Activated effector memory CD4-positive, alpha-beta T cell treated with anti-CD3 and anti-CD28 coated beads, Interleukin-2, amount 50 U/mL, for 16 hours (primary cell): ENCODE measurements around the gene ZNF397.
"Not testable (repeated sequence)": the region's sequence is repeated elsewhere in the genome, so short reads cannot be mapped to it uniquely, and the experiment has no call there.

Experiments used
- DNase-seq: peaks from one replicate; pipeline ENCODE4 v3.0.0-alpha.2; 2020

Gene ZNF397

DNA sequence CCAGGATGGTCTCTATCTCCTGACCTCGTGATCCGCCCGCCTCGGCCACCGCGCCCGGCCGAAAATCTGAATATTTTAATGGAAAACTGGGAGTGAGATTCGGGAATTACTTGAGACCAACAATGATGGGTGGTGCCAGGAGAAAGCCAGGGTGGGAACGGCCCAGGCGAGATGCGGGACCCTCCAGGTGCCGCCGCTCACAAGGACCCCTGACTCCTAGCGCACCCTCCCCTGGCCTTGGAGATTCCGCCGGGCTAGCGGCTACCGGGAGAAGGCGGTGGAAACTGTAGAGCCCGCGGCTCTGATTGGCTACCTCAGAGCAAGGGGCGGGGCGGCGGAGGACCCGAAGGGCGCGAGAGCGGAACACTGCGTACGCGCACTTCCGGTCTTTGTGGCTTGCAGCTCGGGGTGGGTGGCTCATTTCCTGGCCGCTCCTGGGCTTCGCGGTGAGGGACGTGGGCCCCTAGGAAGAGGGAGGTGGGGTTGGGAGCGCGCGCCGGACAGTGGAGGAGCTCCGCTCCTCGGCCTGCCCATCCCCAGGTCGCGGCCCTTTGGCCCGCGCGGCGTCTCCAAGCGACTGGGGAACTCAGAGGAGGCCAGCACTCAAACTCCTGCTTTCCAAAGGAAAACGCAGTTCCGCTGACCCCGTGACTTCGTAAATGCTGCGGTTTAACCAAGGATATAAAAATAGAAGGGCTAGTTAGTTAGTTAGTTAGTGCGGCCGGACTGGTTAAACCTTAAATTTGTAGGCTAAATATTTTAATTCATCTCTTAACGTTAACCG is at the start of gene ZNF397:
Gene ZNF397 (plus strand): TSS at position 371 of the 784 bp plus-strand sequence. CDS start 1,437 bp downstream, outside the sequence.
- peak; percentile 98 for DNase-seq

DNA sequence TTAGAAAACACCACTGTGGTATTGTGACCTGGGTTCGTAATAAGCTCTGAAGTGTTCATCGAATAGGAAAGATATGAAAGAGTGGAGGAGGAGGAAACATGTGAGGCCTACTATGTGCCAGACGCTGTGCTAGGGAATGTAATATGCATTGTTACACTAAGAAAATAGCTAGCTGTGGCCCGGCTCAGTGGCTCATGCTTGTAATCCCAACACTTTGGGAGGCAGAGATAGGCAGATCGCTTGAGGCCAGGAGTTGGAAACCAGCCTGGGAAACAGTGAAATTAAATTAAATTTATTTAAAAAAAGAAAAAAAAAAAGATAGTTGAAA is 49.2 kb upstream of the ZNF397 start:
- DNase-seq: no peak

DNA sequence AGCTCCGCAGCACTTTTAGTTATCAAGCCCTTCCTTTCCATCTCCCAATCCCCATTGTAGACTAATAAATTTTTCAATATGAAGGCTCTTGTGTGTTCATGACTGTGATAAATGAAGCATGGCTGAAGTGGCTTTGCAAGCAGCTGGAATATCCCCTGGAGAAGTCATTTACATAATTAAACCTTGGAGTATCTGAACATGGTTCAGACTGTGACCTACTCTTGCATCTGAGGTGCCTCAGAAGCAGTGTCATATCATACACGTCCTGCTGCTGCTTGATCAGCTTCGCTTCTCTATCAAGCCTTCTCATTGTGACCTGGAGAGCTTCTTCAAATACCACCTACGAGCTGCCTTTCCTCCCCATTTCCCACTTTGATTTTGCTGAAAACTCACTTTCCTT is 48.4 kb upstream of the ZNF397 start:
- no peak for DNase-seq

DNA sequence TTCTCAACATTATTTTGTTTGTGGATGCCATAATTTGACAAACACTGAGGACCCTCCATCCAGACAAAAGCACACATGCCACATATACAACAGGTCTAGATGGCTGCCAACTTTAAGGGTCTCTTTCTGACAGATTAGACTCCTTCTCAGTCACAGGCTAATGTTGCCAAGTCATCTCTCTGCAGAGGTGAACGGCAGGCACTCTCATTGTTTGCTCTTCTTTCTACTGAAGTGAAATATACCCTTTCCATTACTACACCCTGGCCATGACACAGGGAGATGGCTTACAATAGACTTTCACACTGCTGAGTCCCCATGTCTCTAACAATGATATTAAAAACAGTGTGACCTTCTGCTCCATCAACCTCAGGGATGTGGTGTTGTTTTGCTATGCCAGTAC is 47.5 kb upstream of the ZNF397 start:
- no peak for DNase-seq

DNA sequence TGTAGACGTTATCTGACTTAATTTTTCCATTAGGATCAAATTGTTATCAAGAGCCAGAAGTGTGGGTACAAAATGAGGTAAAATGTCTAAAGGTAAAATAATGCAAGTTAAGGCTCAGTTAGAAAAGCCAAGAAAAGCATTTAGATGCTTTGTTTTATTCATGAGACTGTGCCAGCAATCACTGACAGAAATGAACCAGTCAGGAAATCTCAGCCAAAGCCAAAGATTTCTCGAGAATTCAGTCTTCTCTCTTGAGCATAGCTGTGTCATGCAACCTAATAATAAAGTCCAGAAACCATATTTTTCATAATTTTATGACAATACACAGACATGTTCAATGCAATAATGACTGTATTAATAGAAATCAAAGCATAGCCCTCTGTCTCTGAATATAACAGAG is 43.5 kb upstream of the ZNF397 start:
- no peak for DNase-seq

DNA sequence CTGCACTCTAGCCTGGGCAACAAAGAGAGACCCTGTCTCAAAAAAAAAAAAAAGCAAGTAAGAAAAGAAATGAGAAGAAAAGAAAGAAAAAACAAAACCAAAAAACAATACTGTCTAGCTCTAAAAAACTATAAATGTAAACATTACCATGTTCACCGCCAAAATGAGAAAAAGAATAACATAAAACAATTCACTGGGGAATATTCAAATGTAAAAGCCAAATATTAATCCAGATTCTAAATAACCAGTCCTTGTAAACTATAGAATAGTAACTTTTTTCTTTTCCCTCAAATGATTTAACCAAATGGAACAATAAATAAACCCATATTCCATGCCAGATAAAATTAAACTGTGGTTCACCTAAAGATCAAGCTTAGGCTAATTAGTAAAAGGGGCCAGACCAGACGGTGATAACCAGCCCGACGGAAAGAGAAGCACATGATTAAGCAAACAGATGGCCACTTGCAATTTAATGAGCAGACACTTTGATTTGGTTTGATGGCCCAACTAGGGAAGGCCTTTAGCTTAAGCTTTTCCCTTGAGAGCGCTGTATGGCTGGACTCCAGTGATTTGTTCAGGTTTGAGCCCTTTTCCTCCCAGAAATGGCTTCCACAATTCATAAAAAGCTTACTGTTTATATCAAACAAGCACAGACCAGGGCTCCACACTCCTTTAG is 39.4 kb upstream of the ZNF397 start:
- DNase-seq: no peak

DNA sequence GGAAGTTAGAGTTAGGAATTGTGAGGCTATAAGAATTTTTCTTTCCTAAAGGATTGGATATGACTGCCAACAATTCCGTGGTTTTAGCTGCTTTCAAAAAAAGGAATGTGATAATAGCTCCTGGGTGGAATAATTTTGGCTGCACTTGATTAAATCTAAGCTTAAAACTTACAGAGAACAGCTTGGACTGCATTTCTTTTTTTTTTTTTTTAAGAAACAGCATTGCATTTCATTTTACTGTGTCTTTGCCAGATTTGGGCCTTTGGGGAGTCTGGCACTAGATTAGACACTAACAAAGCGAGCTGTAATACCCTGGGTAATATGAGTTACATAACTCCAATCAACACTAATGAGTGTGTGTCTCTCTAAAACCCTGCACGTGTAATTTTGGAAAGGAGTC is 37.8 kb upstream of the ZNF397 start:
- DNase-seq: no peak

DNA sequence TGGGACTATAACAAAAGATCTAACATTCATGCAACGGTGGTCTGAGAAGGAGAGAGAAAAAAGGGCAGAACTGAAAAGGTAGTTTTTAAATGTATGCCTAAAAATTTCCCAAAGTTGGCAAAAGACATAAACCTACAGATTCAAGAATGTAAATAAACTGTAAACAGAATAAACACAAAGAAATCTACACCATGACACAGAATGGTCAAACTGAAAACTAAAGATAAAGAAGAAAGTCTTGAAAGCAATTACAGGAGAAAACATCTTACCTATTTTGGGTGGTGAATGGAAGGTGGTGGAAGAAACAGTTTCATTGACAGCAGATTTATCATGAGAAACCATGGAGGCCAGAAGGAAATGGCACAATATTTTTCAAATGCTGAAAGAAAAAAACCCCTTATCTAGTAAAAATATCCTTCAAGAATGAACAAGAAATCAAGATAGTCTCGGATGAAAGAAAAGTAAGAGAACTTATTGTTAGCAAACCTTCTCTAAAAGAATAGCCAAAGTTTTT is 35.6 kb upstream of the ZNF397 start:
- no peak for DNase-seq

DNA sequence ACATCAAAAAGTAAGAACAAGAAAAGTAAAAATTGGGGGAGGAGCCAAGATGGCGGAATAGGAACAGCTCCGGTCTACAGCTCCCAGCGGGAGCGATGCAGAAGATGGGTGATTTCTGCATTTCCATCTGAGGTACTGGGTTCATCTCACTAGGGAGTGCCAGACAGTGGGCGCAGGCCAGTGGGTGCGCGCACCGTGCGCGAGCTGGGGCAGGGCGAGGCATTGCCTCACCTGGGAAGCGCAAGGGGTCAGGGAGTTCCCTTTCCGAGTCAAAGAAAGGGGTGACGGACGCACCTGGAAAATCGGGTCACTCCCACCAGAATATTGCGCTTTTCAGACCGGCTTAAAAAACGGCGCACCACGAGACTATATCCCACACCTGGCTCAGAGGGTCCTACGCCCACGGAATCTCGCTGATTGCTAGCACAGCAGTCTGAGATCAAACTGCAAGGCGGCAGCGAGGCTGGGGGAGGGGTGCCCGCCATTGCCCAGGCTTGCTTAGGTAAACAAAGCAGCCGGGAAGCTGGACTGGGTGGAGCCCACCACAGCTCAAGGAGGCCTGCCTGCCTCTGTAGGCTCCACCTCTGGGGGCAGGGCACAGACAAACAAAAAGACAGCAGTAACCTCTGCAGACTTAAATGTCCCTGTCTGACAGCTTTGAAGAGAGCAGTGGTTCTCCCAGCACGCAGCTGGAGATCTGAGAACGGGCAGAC is 34.9 kb upstream of the ZNF397 start:
- DNase-seq: not testable (repeated sequence)

DNA sequence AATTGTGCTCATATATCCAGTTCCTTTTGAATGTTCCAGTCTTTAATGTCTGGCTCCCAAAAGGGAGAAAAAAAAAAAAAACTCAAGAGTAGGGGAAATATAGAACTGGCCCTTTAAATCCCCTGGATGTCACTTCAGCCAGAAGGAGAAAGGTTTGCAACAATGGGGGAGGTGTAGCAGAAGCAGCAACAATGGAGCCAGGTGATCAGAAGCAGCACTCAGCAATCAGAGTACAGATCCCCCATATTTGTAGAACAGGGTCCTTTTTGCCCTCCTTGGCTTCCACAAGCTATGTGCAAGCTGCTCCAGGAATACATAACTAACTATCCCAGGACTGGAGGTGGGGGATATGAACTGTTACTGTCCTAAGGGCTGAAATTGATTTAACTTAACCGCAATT is 25.8 kb upstream of the ZNF397 start:
- no peak for DNase-seq

DNA sequence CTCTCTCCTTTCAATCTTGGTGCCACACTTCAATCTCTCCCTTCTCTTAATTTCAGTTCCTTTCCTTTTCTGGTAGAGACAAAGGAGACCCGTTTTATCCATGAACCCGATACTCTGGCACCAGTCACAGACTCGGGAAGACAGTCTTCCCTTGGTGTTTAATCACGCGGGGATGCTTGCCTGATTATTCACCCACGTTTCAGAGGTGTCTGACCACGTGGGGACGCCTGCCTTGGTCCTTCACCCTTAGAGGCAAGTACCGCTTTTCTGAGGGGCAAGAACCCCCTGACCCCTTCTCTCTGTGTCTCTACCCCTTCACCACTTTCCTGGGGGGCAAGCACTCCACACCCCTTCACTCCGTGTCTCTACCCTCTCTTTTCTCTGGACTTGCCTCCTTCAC is 24.2 kb upstream of the ZNF397 start:
- not testable (repeated sequence) for DNase-seq

DNA sequence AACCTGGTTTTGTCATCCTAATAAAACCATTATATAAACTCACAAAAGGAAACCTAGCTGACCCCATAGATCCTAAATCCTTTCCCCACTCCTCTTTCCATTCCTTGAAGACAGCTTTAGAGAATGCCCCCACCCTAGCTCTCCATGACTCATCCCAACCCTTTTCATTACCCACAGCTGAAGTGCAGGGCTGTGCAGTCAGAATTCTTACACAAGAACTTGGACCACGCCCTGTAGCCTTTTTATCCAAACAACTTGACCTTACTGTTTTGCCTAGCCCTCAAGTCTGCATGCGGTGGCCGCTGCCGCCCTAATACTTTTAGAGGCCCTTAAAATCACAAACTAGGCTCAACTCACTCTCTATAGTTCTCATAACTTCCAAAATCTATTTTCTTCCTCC is 21.5 kb upstream of the ZNF397 start:
- not testable (repeated sequence) for DNase-seq

DNA sequence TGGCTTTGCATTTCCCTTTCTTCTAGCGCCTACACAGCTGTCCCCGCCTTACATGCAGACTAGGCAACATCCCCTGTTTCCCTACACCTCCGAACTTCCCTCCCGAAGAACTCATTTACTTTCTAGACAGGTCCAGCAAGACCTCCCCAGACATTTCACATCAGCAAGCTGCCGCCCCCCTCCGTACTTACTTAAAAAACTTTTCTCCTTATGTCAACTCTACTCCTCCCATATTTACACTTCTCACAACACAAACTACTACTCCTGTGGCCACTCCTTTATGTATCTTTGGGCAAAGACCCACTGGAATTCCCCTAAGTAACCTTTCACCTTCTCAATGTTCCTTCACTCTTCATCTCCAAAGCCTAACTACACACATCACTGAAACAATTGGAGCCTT is 20.4 kb upstream of the ZNF397 start:
- DNase-seq: no peak

DNA sequence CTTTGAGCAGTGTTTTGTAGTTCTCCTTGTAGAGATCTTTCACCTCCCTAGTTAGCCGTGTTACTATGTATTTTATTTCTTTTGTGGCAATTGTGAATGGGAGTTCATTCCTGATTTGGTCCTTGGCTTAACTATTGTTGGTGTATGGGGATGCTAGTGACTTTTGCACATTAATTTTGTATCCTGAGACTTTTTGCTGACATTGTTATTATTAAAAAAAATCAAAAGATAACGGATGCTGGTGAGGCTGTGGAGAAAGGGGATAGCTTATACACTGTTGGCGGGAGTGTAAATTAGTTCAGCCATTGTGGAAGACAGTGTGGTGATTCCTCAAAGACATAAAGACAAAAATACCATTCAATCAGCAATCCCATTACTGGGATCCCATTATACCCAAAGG is 17.0 kb upstream of the ZNF397 start:
- DNase-seq: no peak

DNA sequence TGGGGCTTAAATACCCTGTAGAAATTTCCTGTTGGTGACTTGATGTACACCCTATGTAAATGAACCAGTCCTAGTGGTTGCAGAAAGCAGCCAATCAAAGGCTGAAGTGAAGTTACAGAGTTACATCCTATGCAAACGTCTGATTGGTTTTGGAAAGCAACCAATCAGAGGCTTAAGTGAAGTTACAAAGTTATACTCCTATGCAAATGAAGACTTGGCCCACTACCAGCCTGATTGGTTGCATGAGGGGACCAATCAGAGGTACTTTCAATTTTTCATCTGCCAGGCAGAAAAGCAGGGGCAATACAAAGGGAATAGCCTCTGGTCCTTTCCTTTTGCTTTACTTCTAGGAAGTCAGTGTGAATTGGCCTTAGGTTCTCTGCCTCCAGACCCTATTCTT is 13.6 kb upstream of the ZNF397 start:
- DNase-seq: no peak

DNA sequence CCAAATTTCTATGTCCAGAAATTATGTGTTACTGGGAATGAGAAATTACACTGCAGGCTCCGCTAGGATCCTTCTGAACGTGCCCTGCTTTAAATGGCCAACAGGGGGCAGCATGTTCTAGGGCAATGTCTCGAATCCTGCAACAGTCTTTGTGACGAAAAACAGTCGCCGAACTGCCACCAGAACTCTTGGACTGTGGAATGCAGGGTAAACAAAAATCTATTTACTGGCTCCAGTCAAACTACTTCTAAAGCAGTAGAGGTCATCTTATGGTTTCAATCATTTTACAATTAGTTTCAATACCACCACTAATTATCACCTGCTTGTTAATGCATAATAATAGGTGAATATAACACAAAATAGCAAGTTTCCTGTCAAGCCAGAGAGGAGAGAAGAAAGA is 9.8 kb upstream of the ZNF397 start:
- DNase-seq: peak; percentile 91

DNA sequence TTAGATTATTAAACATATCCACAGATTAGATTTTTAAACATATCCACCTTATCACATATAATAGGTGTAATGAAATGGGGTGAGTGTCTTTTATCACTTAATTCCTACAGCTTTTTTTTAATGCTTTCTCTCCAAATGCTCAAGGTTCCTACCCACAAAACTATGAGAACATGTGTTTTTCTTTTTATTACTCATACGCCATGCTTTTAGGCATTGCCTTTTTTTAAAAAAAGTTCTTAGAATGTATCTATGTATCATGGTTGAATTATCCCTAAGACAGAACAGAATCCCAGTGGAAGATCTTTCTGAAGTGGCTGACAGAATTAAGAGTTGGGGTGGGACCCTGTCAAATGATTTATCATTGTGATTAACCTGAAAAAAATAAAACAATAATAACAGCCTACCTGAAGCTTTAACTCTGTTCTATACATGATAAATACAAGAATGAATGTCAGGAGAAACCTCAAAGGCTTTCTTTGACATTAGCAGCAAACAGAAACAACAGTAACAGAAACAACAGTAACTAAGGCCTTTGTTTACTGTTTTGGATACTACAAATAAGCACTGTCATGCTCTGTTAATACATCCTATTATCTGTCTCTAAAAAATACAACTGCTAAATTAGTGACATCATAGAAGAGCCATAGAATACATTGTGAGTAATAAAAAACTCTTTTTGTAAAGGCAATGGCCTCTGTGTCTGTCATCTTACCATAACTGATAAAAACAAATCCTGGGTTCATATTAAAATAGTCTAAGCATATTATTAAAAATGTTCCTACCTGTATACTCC is 4.1 kb upstream of the ZNF397 start:
- no peak for DNase-seq

DNA sequence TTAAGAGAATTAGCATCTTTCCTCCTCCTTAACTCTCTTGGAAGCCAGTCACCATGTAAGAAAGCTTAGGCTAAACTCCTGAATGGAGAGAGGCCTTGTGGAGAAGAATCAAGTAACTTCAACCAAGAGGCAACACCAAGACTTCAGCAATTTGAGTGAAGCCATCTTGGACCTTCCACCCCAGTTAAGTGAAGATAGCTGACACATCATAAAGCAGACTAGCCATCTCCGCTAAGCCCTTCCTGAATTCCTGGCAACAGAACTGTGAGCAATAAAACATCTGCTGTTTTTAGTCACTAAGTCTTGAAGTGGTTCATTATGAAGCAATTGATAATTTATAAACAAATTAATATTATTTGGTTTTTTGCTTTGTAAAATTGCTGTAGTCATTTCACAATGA is 1.5 kb upstream of the ZNF397 start:
- DNase-seq: no peak

DNA sequence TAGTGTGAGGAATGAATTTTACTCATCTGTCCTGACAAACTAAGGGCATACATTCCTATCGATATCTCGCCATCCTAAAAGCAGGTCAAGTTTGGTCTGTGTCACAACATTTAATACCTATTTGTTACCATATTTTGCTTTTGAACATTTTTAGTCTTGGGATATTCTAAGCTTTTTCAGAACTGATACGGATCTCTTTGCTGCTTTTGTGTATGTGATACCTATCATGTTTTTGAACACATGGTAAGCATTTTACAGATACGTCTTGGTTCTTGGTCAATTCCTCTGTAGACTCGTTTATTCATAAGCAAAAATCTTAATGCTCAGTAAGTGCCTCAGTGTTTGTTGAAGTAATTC is 592 bp downstream of the ZNF397 start:
- no peak for DNase-seq

DNA sequence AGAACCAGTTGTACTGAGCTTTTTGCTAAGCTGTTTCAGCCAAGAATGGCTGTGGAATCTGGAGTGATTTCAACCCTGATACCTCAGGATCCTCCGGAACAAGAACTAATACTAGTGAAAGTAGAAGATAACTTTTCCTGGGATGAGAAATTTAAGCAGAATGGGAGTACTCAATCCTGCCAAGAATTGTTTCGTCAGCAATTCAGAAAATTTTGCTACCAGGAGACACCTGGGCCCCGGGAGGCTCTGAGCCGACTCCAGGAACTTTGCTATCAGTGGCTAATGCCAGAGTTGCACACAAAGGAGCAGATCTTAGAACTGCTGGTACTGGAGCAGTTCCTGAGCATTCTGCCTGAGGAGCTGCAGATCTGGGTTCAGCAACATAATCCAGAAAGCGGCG is 1.6 kb downstream of the ZNF397 start:
- no peak for DNase-seq

DNA sequence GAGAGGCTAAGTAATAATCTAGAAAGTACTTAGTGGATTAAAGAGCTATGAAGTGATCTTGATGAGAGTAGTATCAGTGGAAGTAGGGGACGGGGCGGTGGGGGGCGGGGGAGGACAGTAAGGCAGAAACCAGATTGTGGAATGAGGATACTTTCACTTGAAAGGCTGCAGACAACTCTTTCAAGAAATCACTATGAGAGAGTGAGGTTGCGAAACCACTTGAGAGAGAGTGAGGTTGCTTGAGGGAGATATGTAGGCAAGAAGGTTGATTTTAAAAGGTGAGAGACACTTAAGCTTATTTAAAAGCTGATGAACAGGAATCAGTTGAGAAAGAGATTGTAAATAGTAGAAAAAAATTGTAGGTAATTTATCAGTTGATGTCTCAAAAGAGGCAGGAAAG is 3.8 kb downstream of the ZNF397 start:
- DNase-seq: no peak

DNA sequence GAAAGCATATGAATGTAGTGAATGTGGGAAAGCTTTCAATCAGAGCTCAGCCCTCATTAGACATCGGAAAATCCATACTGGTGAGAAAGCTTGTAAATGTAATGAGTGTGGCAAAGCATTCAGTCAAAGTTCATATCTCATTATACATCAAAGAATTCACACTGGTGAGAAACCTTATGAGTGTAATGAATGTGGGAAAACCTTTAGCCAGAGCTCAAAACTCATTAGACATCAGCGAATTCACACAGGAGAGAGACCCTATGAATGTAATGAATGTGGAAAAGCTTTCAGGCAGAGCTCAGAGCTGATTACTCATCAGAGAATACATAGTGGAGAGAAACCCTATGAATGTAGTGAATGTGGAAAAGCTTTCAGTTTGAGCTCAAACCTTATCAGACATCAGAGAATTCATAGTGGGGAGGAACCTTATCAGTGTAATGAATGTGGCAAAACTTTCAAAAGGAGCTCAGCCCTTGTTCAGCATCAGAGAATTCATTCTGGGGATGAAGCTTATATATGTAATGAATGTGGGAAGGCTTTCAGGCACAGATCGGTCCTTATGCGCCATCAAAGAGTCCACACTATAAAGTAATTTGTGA is 5.0 kb downstream of the ZNF397 start:
- DNase-seq: no peak

DNA sequence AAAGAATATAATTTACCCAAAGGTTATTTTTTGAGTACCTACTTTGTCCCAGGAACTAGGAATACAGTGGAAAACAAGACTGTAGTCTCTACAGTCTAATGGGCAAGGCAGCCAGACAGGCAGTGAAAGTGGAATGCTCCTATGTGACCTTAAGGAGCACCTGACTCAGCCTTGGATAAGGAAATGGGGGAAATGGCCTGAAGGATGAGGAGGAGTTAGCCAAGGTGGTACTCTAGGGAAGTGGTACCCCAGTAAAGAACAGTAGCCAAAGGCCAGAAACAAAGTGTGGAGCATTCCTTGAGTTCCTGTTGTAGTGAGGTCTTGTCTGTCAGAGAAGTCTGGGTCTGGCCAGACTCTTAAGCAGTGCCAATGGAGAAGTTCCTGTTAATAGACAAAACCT is 6.0 kb downstream of the ZNF397 start:
- no peak for DNase-seq
